ENCODE results near the gene LGALS7B.
A peak's percentile ranks its signal among the peaks of the same experiment; 100 is the strongest.

The LGALS7B gene

GRCh38 chr19:38766276-38767047 lies 22.5 kb upstream of the LGALS7B start (continued):
- TF ChIP-seq ZNF266 (tag by site-specific recombination; IDR thresholded peaks at IDR 0.05; ENCODE audit: low read depth) (peak; percentile 96), ZSCAN5A (tag by site-specific recombination; IDR thresholded peaks at IDR 0.05) (no peak), ZNF501 (tag by site-specific recombination; IDR thresholded peaks at IDR 0.05) (peak; percentile 80; the same call in 1 of the 2 replicates), ZNF16 (tag by site-specific recombination; IDR thresholded peaks at IDR 0.05; ENCODE audit: low read depth) (peak; percentile 17; the same call in 1 of the 2 replicates), ZXDB (tag by site-specific recombination; IDR thresholded peaks at IDR 0.05) (peak; percentile 83), ZNF146 (tag by site-specific recombination; IDR thresholded peaks at IDR 0.05) (no peak), ZFP3 (tag by site-specific recombination; IDR thresholded peaks at IDR 0.05; ENCODE audit: low read depth) (0 out of 2 replicates have a peak, but pooled peaks have one; percentile 52), ZNF394 (tag by site-specific recombination; IDR thresholded peaks at IDR 0.05; ENCODE audit: borderline replicate concordance) (peak; percentile 99), HOXC10 (CRISPR knock-in tag; IDR thresholded peaks at IDR 0.05) (no peak), ZNF510 (tag by site-specific recombination; IDR thresholded peaks at IDR 0.05; ENCODE audit: insufficient replicate concordance) (no peak), OSR2 (tag by site-specific recombination; IDR thresholded peaks at IDR 0.05) (no peak), ZNF2 (tag by site-specific recombination; IDR thresholded peaks at IDR 0.05) (no peak), SP7 (tag by site-specific recombination; IDR thresholded peaks at IDR 0.05) (no peak), ZNF302 (tag by site-specific recombination; IDR thresholded peaks at IDR 0.05; ENCODE audit: low read depth) (0 out of 2 replicates have a peak, but pooled peaks have one; percentile 24), ZNF623 (tag by site-specific recombination; IDR thresholded peaks at IDR 0.05) (peak; percentile 90), ZNF514 (tag by site-specific recombination; IDR thresholded peaks at IDR 0.05) (0 out of 2 replicates have a peak, but pooled peaks have one; percentile 68), ZNF571 (tag by site-specific recombination; IDR thresholded peaks at IDR 0.05) (no peak), ZNF701 (tag by site-specific recombination; IDR thresholded peaks at IDR 0.05) (no peak), GLIS2 (tag by site-specific recombination; IDR thresholded peaks at IDR 0.05) (no peak; the same call in 1 of the 2 replicates)
- TF ChIP-seq, protein P1, sequence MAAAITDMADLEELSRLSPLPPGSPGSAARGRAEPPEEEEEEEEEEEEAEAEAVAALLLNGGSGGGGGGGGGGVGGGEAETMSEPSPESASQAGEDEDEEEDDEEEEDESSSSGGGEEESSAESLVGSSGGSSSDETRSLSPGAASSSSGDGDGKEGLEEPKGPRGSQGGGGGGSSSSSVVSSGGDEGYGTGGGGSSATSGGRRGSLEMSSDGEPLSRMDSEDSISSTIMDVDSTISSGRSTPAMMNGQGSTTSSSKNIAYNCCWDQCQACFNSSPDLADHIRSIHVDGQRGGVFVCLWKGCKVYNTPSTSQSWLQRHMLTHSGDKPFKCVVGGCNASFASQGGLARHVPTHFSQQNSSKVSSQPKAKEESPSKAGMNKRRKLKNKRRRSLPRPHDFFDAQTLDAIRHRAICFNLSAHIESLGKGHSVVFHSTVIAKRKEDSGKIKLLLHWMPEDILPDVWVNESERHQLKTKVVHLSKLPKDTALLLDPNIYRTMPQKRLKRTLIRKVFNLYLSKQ (tag by site-specific recombination; IDR thresholded peaks at IDR 0.05; ENCODE audit: borderline replicate concordance) = no peak
- TF ChIP-seq, protein P2, sequence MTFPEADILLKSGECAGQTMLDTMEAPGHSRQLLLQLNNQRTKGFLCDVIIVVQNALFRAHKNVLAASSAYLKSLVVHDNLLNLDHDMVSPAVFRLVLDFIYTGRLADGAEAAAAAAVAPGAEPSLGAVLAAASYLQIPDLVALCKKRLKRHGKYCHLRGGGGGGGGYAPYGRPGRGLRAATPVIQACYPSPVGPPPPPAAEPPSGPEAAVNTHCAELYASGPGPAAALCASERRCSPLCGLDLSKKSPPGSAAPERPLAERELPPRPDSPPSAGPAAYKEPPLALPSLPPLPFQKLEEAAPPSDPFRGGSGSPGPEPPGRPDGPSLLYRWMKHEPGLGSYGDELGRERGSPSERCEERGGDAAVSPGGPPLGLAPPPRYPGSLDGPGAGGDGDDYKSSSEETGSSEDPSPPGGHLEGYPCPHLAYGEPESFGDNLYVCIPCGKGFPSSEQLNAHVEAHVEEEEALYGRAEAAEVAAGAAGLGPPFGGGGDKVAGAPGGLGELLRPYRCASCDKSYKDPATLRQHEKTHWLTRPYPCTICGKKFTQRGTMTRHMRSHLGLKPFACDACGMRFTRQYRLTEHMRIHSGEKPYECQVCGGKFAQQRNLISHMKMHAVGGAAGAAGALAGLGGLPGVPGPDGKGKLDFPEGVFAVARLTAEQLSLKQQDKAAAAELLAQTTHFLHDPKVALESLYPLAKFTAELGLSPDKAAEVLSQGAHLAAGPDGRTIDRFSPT (tag by site-specific recombination; IDR thresholded peaks at IDR 0.05) = peak; percentile 33; the same call in 1 of the 2 replicates
- TF ChIP-seq, protein P3, sequence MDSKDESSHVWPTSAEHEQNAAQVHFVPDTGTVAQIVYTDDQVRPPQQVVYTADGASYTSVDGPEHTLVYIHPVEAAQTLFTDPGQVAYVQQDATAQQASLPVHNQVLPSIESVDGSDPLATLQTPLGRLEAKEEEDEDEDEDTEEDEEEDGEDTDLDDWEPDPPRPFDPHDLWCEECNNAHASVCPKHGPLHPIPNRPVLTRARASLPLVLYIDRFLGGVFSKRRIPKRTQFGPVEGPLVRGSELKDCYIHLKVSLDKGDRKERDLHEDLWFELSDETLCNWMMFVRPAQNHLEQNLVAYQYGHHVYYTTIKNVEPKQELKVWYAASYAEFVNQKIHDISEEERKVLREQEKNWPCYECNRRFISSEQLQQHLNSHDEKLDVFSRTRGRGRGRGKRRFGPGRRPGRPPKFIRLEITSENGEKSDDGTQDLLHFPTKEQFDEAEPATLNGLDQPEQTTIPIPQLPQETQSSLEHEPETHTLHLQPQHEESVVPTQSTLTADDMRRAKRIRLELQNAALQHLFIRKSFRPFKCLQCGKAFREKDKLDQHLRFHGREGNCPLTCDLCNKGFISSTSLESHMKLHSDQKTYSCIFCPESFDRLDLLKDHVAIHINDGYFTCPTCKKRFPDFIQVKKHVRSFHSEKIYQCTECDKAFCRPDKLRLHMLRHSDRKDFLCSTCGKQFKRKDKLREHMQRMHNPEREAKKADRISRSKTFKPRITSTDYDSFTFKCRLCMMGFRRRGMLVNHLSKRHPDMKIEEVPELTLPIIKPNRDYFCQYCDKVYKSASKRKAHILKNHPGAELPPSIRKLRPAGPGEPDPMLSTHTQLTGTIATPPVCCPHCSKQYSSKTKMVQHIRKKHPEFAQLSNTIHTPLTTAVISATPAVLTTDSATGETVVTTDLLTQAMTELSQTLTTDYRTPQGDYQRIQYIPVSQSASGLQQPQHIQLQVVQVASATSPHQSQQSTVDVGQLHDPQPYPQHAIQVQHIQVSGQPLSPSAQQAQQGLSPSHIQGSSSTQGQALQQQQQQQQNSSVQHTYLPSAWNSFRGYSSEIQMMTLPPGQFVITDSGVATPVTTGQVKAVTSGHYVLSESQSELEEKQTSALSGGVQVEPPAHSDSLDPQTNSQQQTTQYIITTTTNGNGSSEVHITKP (tag by site-specific recombination; IDR thresholded peaks at IDR 0.05) = no peak
- TF ChIP-seq, protein P4, sequence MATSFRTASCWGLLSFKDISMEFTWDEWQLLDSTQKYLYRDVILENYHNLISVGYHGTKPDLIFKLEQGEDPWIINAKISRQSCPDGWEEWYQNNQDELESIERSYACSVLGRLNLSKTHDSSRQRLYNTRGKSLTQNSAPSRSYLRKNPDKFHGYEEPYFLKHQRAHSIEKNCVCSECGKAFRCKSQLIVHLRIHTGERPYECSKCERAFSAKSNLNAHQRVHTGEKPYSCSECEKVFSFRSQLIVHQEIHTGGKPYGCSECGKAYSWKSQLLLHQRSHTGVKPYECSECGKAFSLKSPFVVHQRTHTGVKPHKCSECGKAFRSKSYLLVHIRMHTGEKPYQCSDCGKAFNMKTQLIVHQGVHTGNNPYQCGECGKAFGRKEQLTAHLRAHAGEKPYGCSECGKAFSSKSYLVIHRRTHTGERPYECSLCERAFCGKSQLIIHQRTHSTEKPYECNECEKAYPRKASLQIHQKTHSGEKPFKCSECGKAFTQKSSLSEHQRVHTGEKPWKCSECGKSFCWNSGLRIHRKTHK (tag by site-specific recombination; IDR thresholded peaks at IDR 0.05) = no peak
